ENCODE measurements around the gene UST. TPM values are rescaled to one million over a fixed set of nuclear protein-coding genes. Genes with fewer than 3 reads are reported as not detected.

Gene UST
- total and polyA plus RNA-seq, 2 of the 8 experiments (the other 6 are each of a cell fraction or from before 2014, with no cell fraction given): 13.5 to 34.5 TPM

DNA sequence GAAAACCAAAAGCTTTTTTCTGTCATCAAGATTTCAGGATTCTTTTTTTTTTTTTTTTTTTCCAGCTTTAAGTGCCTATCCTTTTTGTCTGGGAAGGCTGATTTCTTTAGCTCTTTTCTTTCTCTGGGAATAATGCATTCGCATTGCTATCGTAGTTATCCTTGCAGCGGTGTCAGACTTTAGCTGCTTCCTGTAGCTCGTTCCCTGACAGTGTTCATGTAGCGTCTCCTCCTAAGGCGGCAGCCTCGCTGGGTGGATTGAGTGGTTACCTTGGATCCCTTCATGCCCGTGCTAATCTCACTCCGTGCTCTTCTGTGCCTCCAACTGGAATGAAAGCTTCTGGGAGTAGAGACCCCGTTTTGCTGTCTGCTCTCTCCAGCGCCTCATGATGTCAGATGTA lies 43.1 kb downstream of the UST start:
- H3K23me2 ChIP-seq (ENCODE audit: low read depth, low read length): no peaks in the 10 kb centered on the region
- peaks cover 0 to 9% (median 0%) of the 10 kb centered on the region in 4 experiments; a peak in 2 of 8 replicates for H3K36me3 ChIP-seq (ENCODE audit: control insufficient read depth in 2 of 4, insufficient read depth in 4 of 4, low read length in 3 of 4)
- no peak overlapping the region for H2AK5ac ChIP-seq (ENCODE audit: low read depth, low read length)
- POLR2A ChIA-PET (ENCODE audit: partially characterized antibody): interaction anchor here (0.9 to 1.4 kb wide), 4 partner anchors 9 to 30 kb away, joined by 3 to 4 read pairs (median 4); no protein-coding TSS in a partner anchor
- H3K4me2 ChIP-seq (ENCODE audit: insufficient read depth in 1 of 2, low read depth in 2 of 2, low read length in 2 of 2): no peak overlapping the region
- H3K4me1 ChIP-seq (replicated peaks in 1 of 4; ENCODE audit: control insufficient read depth in 3 of 4, insufficient read depth in 4 of 4, low read length in 3 of 4): peaks cover 0 to 5% (median 1%) of the 10 kb centered on the region in 4 experiments; a peak in 3 of 7 replicates
- peaks cover 7 to 10% of the 10 kb centered on the region in 2 experiments; a peak in 3 of 4 replicates for H3K9me3 ChIP-seq (ENCODE audit: insufficient read depth in 2 of 2, low read depth in 1 of 2, low read length in 1 of 2)
- no peak overlapping the region for H3K27ac ChIP-seq (ENCODE audit: low read depth, low read length)
- peaks cover 5 to 14% of the 10 kb centered on the region in 2 experiments for H4K20me1 ChIP-seq (replicated peaks in 1 of 2; ENCODE audit: control insufficient read depth in 1 of 2, insufficient read depth in 2 of 2, low read length in 2 of 2)
- no peak overlapping the region for H3K14ac ChIP-seq (ENCODE audit: insufficient read length)
- no peak overlapping the region for H3K4me3 ChIP-seq (ENCODE audit: extremely low read depth in 1 of 4, insufficient read depth in 2 of 4, low read depth in 3 of 4, low read length in 4 of 4)
- H3K4ac ChIP-seq (replicated peaks; ENCODE audit: insufficient read length, low read depth, low read length): no peak overlapping the region
- H2BK120ac ChIP-seq (replicated peaks; ENCODE audit: low read depth, low read length): no peak overlapping the region
- no peak overlapping the region for H4K5ac ChIP-seq (ENCODE audit: insufficient read length, low read depth, low read length)
- no peak overlapping the region for H2BK5ac ChIP-seq (ENCODE audit: low read depth, low read length)
- no peak for FAIRE-seq
- no peak overlapping the region for H2BK12ac ChIP-seq (ENCODE audit: low read depth, low read length)
- peaks cover 16% of the 10 kb centered on the region for H3K79me1 ChIP-seq (ENCODE audit: low read depth, low read length)
- H2BK20ac ChIP-seq (ENCODE audit: low read length): no peak overlapping the region
- CTCF ChIA-PET (ENCODE audit: partially characterized antibody): interaction anchor here (1.0 to 1.5 kb wide), 6 partner anchors 14 to 73 kb away, joined by 3 to 5 read pairs (median 3); no protein-coding TSS in a partner anchor
- H3K56ac ChIP-seq (replicated peaks; ENCODE audit: insufficient read length, low read depth, low read length): no peak overlapping the region
- no peaks in the 10 kb centered on the region for H3K27me3 ChIP-seq (replicated peaks in 1 of 4; ENCODE audit: control insufficient read depth in 3 of 4, extremely low read depth in 1 of 4, insufficient read depth in 3 of 4, low read length in 3 of 4)
- 82% methylated on average over 11 of the region's 11 CpGs; no CpG with 5 or more reads in 1 of the 2 experiments for WGBS, 2 experiments (ENCODE audit: extremely low coverage in 1 of 2, insufficient coverage in 1 of 2, insufficient read length in 1 of 2, insufficient replicate concordance in 2 of 2, low coverage in 1 of 2, low lambda C conversion rate in 2 of 2, missing lambda C conversion rate in 1 of 2)
- no peak overlapping the region for H3K9ac ChIP-seq (replicated peaks in 1 of 4; ENCODE audit: extremely low read depth in 1 of 4, low read depth in 3 of 4, low read length in 3 of 4)
- no peak overlapping the region for H3K23ac ChIP-seq (ENCODE audit: insufficient read length)
- no peak overlapping the region for H2BK15ac ChIP-seq (ENCODE audit: low read length)
- H2AFZ ChIP-seq (ENCODE audit: low read length): no peak overlapping the region
- peaks cover 11 to 100% of the 10 kb centered on the region in 2 experiments for H3K79me2 ChIP-seq (ENCODE audit: control insufficient read depth in 1 of 2, insufficient read depth in 2 of 2, low read length in 2 of 2)
- DNase-seq (ENCODE audit: low read depth in 1 of 2, low spot score in 2 of 2): no peak
- H3K18ac ChIP-seq (ENCODE audit: extremely low read depth, low read length): no peak overlapping the region
- no peak overlapping the region for H4K91ac ChIP-seq (replicated peaks; ENCODE audit: insufficient read length, low read length)
- H4K8ac ChIP-seq (ENCODE audit: extremely low read depth, insufficient read depth, low read length): no peak overlapping the region
- TF ChIP-seq ASH2L (IDR thresholded peaks at IDR 0.05; ENCODE audit: low read length): no peak
- TF ChIP-seq EGR1 (IDR thresholded peaks at IDR 0.05; ENCODE audit: borderline replicate concordance, low read depth, low read length): no peak
- TF ChIP-seq, protein P1, sequence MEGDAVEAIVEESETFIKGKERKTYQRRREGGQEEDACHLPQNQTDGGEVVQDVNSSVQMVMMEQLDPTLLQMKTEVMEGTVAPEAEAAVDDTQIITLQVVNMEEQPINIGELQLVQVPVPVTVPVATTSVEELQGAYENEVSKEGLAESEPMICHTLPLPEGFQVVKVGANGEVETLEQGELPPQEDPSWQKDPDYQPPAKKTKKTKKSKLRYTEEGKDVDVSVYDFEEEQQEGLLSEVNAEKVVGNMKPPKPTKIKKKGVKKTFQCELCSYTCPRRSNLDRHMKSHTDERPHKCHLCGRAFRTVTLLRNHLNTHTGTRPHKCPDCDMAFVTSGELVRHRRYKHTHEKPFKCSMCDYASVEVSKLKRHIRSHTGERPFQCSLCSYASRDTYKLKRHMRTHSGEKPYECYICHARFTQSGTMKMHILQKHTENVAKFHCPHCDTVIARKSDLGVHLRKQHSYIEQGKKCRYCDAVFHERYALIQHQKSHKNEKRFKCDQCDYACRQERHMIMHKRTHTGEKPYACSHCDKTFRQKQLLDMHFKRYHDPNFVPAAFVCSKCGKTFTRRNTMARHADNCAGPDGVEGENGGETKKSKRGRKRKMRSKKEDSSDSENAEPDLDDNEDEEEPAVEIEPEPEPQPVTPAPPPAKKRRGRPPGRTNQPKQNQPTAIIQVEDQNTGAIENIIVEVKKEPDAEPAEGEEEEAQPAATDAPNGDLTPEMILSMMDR (IDR thresholded peaks at IDR 0.05; ENCODE audit: control extremely low read depth in 1 of 3, insufficient read depth in 1 of 3, low read depth in 1 of 3, low read length in 3 of 3): no peak
- no peak for TF ChIP-seq NANOG (IDR thresholded peaks at IDR 0.05; ENCODE audit: insufficient read depth, low read depth, low read length, poor library complexity, severe bottlenecking)
- no peak for TF ChIP-seq JUN (IDR thresholded peaks at IDR 0.05; ENCODE audit: low read depth, low read length)
- no peak for TF ChIP-seq EP300 (IDR thresholded peaks at IDR 0.05; ENCODE audit: borderline replicate concordance in 1 of 2, low read depth in 2 of 2, low read length in 2 of 2)
- no peak for TF ChIP-seq RAD21 (IDR thresholded peaks at IDR 0.05 in 1 of 2, conservative IDR thresholded peaks at IDR 0.05 in 1 of 2; ENCODE audit: low read depth in 2 of 2, low read length in 2 of 2)
- TF ChIP-seq SAP30 (IDR thresholded peaks at IDR 0.05; ENCODE audit: insufficient read depth, insufficient replicate concordance, low read length): no peak
- no peak for TF ChIP-seq HDAC2 (IDR thresholded peaks at IDR 0.05; ENCODE audit: borderline replicate concordance in 1 of 2, low read depth in 2 of 2, low read length in 2 of 2)

Measured in H1 (cell line).